ENCODE data around the gene JUND.

The JUND gene

GRCh38 chr19:18289471-18290301 is 8.3 kb upstream of the JUND start:
- DNase-seq = no peak

- no peak for DNase-seq
Observed at GRCh38 chr19:18287836-18288772, 6.7 kb upstream of the JUND start.

GRCh38 chr19:18286973-18287635 is 5.7 kb upstream of the JUND start:
- DNase-seq = no peak

GRCh38 chr19:18284712-18285360 is 3.4 kb upstream of the JUND start:
- DNase-seq = peak; percentile 62

- no peak for DNase-seq
Observed at GRCh38 chr19:18283338-18283737, 1.9 kb upstream of the JUND start.

- DNase-seq = peak; percentile 68
Observed at GRCh38 chr19:18282788-18283141, 1.3 kb upstream of the JUND start.

GRCh38 chr19:18282021-18282787 is 782 bp upstream of the JUND start:
- DNase-seq = no peak

GRCh38 chr19:18280247-18281081 is 958 bp downstream of the JUND start:
- peak; percentile 88 for DNase-seq

- DNase-seq = peak; percentile 96
Observed at GRCh38 chr19:18279516-18280246, 1.7 kb downstream of the JUND start.

- DNase-seq = no peak
Observed at GRCh38 chr19:18279266-18279515, 2.2 kb downstream of the JUND start.

- peak; percentile 60 for DNase-seq
Observed at GRCh38 chr19:18278521-18279265, 2.7 kb downstream of the JUND start.

- DNase-seq = no peak
Observed at GRCh38 chr19:18274781-18275356, 6.6 kb downstream of the JUND start.

- DNase-seq = peak; percentile 33
Observed at GRCh38 chr19:18274219-18274780, 7.1 kb downstream of the JUND start, which contains the start of gene IQCN. TSS of gene IQCN (minus strand) at chr19:18274452. CDS start at chr19:18269478, 4,974 bp downstream.

- DNase-seq = no peak
Observed at GRCh38 chr19:18273561-18274218, 7.7 kb downstream of the JUND start.

- DNase-seq = no peak
Observed at GRCh38 chr19:18271433-18271841, 10.0 kb downstream of the JUND start.

- DNase-seq = no peak
Observed at GRCh38 chr19:18270326-18270725, 11.1 kb downstream of the JUND start.

- DNase-seq = no peak
Observed at GRCh38 chr19:18269070-18269723, 12.2 kb downstream of the JUND start.
